RWPE2 (cell line): Measurements from ENCODE around the gene GRK5.

Experiments used
- ATAC-seq: fragments of 200-7000 bp; cut with Tn5 transposase; 3 replicates; pipeline ENCODE4 v1.9.1; 2021; ENCODE audit warnings: low read depth
- DNase-seq: peaks from one replicate; pipeline ENCODE4 v3.0.0-alpha.2; 2020; ENCODE audit warnings: low spot score
- H3K27ac ChIP-seq: fragments of 450-650 bp; 2 replicates; pipeline ENCODE4 v1.5.1; 2017; ENCODE audit warnings: mild to moderate bottlenecking; ENCODE audit not compliant: poor library complexity, severe bottlenecking
- H3K27me3 ChIP-seq: fragments of 250-450 bp; sonication (Bioruptor Pico); 2 replicates; pipeline ENCODE4 v1.5.1; 2021; ENCODE audit warnings: mild to moderate bottlenecking, moderate library complexity; ENCODE audit not compliant: insufficient read depth, poor library complexity, severe bottlenecking
- H3K36me3 ChIP-seq: fragments of 250-450 bp; sonication (Bioruptor Pico); 2 replicates; pipeline ENCODE4 v1.5.1; 2020; ENCODE audit warnings: low read depth, mild to moderate bottlenecking, moderate library complexity
- H3K4me1 ChIP-seq: fragments of 250-450 bp; sonication (Bioruptor Pico); 2 replicates; pipeline ENCODE4 v1.5.1; 2021; ENCODE audit warnings: mild to moderate bottlenecking, moderate library complexity; ENCODE audit not compliant: insufficient read depth, poor library complexity, severe bottlenecking
- H3K4me3 ChIP-seq: fragments of 250-450 bp; sonication (Bioruptor Pico); 2 replicates; pipeline ENCODE4 v1.5.1; 2021; ENCODE audit warnings: mild to moderate bottlenecking, moderate library complexity; ENCODE audit not compliant: severe bottlenecking
- H3K9me3 ChIP-seq: fragments of 250-450 bp; sonication (Bioruptor Pico); 2 replicates; pipeline ENCODE4 v1.5.1; 2021; ENCODE audit warnings: mild to moderate bottlenecking, moderate library complexity; ENCODE audit not compliant: severe bottlenecking
- TF ChIP-seq, protein P1 (sequence below): fragments of 450-650 bp; IDR thresholded peaks from one replicate; pipeline ENCODE4 v1.5.1; 2017; ENCODE audit warnings: mild to moderate bottlenecking, moderate library complexity; ENCODE audit not compliant: poor library complexity, severe bottlenecking

GRK5 gene

DNA sequence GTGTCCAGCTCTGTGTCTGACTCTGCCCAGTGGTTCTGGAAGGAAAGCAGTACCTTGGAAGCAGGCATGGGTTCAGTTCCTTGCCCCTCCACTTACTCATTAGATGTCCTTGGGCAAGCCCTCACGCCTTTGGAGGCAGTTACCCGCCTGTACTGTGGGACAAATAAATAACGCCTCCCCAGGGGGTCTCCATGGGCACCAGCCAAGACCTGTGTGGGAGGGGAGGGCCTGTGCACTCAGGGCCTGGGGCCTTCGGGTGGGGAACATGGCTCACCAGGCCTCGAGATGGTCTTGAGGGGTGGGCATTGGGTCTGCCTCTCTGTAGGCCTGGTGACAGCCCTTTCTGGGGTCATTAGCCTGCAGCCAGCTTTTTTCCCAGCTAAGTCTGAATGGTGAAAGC is 142.0 kb downstream of the GRK5 start:
- Histone ChIP-seq H3K4me1 (no peaks in the 10 kb centered on the region), H3K27ac (no peak overlapping the region), H3K27me3 (no peaks in the 10 kb centered on the region), H3K4me3 (no peak overlapping the region), H3K9me3 (no peaks in the 10 kb centered on the region), H3K36me3 (no peaks in the 10 kb centered on the region)
- TF ChIP-seq, protein P1, sequence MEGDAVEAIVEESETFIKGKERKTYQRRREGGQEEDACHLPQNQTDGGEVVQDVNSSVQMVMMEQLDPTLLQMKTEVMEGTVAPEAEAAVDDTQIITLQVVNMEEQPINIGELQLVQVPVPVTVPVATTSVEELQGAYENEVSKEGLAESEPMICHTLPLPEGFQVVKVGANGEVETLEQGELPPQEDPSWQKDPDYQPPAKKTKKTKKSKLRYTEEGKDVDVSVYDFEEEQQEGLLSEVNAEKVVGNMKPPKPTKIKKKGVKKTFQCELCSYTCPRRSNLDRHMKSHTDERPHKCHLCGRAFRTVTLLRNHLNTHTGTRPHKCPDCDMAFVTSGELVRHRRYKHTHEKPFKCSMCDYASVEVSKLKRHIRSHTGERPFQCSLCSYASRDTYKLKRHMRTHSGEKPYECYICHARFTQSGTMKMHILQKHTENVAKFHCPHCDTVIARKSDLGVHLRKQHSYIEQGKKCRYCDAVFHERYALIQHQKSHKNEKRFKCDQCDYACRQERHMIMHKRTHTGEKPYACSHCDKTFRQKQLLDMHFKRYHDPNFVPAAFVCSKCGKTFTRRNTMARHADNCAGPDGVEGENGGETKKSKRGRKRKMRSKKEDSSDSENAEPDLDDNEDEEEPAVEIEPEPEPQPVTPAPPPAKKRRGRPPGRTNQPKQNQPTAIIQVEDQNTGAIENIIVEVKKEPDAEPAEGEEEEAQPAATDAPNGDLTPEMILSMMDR: no peak
- no peak for DNase-seq
- no peak for ATAC-seq

DNA sequence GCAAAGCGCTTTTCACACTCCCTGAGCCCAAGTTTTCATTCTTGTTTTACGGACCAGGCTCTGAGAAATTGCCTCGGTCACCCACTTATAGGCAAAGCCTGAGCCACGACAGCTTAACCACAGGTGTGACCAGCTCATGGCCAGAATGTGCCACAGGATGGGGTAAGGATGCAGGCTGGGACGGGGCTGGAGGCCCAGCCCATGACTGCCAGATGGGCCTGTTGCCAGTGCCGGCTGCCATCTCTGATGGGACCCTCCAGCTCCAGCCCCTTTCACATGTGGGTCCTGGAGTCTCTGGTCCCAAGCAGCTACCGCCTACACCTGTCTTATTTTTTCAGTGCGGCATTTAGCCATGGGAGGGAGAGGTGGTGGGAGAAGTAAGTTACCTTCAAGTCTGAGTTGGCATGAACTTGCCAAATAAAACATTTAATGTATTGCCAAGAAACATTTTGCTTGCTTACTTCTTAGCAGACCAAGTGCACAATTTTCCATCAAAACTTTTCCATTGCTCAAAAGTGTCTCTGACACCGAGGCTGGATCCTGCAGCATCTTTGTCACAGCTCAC is 142.6 kb downstream of the GRK5 start:
- ATAC-seq: no peak
- no peaks in the 10 kb centered on the region for H3K27me3 ChIP-seq
- H3K36me3 ChIP-seq: no peaks in the 10 kb centered on the region
- H3K9me3 ChIP-seq: no peaks in the 10 kb centered on the region
- H3K4me1 ChIP-seq: no peaks in the 10 kb centered on the region
- DNase-seq: no peak
- TF ChIP-seq, protein P1: no peak
- H3K27ac ChIP-seq: no peak overlapping the region
- H3K4me3 ChIP-seq: no peak overlapping the region

DNA sequence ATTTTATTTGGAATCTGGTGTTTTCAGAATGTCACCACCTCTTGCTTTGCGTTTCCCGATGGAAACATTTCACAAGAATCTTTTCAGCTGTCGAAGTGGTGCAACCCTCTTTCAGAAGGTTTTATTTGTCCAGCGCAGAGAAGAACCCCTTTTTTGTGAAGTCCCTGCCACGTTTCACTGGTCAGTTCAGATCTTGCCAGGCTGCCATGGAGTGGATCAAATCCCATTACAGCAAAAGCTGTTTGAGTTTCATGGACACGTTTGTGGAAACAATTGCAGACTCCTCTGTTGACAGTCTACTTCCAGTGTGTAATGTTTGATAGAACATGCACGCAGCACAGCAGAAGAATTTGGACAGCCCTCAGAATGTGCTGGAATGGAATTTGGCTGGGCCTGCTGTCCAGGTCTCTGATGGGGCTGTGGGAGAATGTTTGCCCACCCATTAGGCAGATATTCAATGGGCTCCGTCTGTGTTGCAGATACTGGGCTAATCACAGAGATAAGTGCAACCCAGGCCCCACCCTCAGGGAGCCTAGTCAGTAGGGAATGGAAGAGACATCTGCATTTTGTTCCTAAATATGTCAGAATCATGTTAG is 143.2 kb downstream of the GRK5 start:
- TF ChIP-seq, protein P1: no peak
- no peak overlapping the region for H3K4me3 ChIP-seq
- no peak overlapping the region for H3K27ac ChIP-seq
- DNase-seq: no peak
- H3K9me3 ChIP-seq: no peaks in the 10 kb centered on the region
- no peak for ATAC-seq
- no peaks in the 10 kb centered on the region for H3K27me3 ChIP-seq
- H3K4me1 ChIP-seq: no peaks in the 10 kb centered on the region
- H3K36me3 ChIP-seq: no peaks in the 10 kb centered on the region

DNA sequence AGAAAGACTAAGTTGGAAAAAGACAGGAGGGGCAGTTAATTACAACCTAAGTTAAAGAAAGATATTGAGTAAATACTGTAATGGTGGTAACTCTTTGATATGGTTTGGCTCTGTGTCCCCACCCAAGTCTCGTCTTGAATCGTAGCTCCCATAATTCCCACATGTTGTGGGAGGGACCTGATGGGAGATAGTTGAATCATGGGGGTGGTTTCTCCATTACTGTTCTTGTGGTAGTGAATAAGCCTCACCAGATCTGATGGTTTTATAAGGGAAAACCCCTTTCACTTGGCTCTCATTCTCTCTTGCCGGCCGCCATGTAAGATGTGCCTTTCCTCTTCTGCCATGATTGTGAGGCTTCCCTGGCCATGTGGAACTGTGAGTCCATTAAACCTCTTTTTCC is 143.8 kb downstream of the GRK5 start:
- Histone ChIP-seq H3K27ac (no peak overlapping the region), H3K27me3 (no peaks in the 10 kb centered on the region), H3K4me3 (no peak overlapping the region), H3K4me1 (no peaks in the 10 kb centered on the region), H3K36me3 (no peaks in the 10 kb centered on the region), H3K9me3 (no peaks in the 10 kb centered on the region)
- TF ChIP-seq, protein P1: no peak
- no peak for ATAC-seq
- DNase-seq: no peak

DNA sequence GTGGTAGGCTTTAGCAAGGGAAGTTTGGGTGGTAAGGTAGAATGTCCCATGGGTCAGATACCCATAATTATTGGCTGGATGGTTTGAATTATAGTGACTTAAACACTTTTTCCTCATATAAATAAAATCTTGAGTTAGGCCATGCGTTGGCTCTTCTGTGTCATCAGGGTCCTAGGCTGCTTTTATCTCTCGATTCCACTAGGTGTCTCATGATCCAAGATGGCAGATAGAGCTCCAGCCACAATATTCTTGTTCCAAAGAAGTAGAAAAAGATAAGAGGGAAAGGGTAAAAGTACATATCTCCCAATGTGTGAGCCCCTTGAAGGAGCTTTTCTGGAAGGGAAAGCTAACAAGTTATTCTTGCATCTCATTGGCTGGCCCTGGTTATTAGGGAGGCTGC is 144.7 kb downstream of the GRK5 start:
- TF ChIP-seq, protein P1: no peak

More for the DNA sequence above, 144.7 kb downstream of the GRK5 start:
- Histone ChIP-seq H3K27ac (no peak overlapping the region), H3K36me3 (no peaks in the 10 kb centered on the region), H3K4me3 (no peak overlapping the region), H3K4me1 (no peaks in the 10 kb centered on the region), H3K9me3 (no peaks in the 10 kb centered on the region), H3K27me3 (no peaks in the 10 kb centered on the region)
- ATAC-seq (no peak), DNase-seq (no peak)
